Measurements from ENCODE around the gene SFI1. TPM values are rescaled to one million over a fixed set of nuclear protein-coding genes. Genes with fewer than 3 reads are reported as not detected.
"Not testable (repeated sequence)": the region's sequence is repeated elsewhere in the genome, so short reads cannot be mapped to it uniquely, and the experiment has no call there.

SFI1 gene
- total and polyA plus RNA-seq, 7 donors = 6.5 to 40.9 (median 17.5) TPM

DNA sequence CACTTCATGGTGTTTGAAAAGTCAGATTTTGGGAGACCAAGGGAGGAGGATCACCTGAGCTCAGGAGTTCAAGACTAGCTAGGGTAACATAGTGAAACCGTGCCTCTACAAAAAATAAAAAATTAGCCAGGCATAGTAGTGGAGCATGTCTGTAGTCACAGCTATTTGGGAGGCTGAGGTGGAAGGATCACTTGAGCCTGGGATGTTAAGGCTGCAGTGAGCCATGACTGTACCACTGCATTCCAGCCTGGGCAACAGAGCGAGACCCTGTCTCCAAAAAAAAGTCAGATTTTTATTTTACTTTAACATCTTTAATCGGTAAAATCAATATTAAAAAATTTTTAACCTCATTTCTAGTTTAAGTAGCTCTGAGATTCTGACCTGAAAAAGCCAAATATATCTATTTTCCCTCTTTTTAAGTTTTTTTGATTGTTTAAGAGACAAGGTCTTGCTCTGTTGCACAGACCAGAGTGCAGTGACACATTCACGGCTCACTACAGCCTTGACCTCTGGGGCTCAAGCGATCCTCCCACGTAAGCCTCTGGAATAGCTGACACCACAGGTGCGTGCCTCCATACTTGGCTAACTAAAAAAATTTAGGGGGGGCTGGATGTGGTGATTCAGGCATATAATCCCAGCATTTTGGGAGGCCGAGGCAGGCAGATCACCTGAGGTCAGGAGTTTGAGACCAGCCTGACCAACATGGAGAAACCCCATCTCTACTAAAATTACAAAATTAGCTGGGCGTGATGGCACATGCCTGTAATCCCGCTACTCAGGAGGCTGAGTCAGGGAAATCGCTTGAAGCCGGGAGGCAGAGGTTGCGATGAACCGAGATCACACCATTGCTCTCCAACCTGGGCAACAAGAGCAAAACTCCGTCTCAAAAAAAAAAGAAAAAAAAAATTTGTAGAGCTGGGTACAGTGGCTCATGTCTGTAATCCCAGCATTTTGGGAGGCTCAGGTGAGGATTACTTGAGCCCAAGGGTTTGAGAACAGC, 48.4 kb downstream of the SFI1 start:
- TF ChIP-seq POLR2A (IDR thresholded peaks at IDR 0.05) = no peak
- no peak for TF ChIP-seq POLR2AphosphoS5 (IDR thresholded peaks at IDR 0.05)
- TF ChIP-seq EP300 (IDR thresholded peaks at IDR 0.05) = no peak
- TF ChIP-seq CTCF (IDR thresholded peaks at IDR 0.05) = no peak
- intact Hi-C loops (cut with DNase I) = loop anchor here (10.0 kb wide), 1 partner anchor 60 kb away; the partner anchor contains the start of gene EIF4ENIF1
- WGBS, 2 donors = 95 to 96% methylated on average over 15 of the region's 15 CpGs

DNA sequence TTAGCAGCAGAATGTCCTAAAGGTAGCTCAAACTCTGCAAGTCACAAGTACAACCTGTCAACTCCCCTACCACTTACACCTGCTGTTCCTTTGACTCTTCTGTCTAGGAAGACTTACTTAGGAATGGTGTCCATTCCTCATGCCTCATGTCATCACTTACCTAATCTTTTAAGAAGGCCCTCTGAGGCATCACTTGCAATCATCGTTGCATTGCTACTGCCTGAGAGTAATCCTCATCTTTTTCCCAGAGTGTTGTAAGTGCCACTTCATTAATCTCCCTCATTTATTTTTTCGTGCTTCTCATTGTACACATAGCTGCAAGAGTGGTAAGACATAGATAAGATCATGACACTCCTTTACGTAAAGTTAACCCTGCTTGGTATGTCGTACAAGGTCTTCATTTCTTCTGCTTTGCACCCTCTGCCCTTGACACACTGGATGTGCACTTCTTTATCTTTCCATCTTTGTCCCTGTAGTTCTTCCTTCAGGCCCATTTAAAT, 54.6 kb downstream of the SFI1 start:
- TF ChIP-seq EP300 (IDR thresholded peaks at IDR 0.05) (no peak), CTCF (IDR thresholded peaks at IDR 0.05) (no peak), POLR2AphosphoS5 (IDR thresholded peaks at IDR 0.05) (no peak), POLR2A (IDR thresholded peaks at IDR 0.05) (no peak)
- Histone ChIP-seq H3K4me1 (no peaks in the 10 kb centered on the region), H3K27me3 (no peaks in the 10 kb centered on the region), H3K4me3 (no peak overlapping the region), H3K36me3 (peaks cover 0 to 37% (median 7%) of the 10 kb centered on the region in 4 donors), H3K27ac (no peak overlapping the region), H3K9me3 (no peaks in the 10 kb centered on the region)
- no peak for DNase-seq
- WGBS, 2 donors = 89 to 90% methylated on average over 4 of the region's 4 CpGs
- intact Hi-C loops (cut with DNase I) = no loop called here

More for the DNA sequence above, 48.4 kb downstream of the SFI1 start:
- H3K27ac ChIP-seq = no peak overlapping the region
- no peak overlapping the region for H3K4me3 ChIP-seq
- H3K27me3 ChIP-seq = no peaks in the 10 kb centered on the region
- H3K36me3 ChIP-seq = peaks cover 0 to 15% (median 0%) of the 10 kb centered on the region in 4 donors
- no peaks in the 10 kb centered on the region for H3K4me1 ChIP-seq
- DNase-seq = no peak
- H3K9me3 ChIP-seq = no peaks in the 10 kb centered on the region

GRCh38 chr22:31556627-31557203, 60.4 kb downstream of the SFI1 start:
- intact Hi-C loops (cut with DNase I) = no loop called here
- 81% methylated on average over 9 of the region's 9 CpGs for WGBS, 2 donors

GRCh38 chr22:31558546-31558945, 62.2 kb downstream of the SFI1 start:
- 93% methylated on average over 9 of the region's 9 CpGs for WGBS, 2 donors
- H3K36me3 ChIP-seq; DNase-seq; H3K4me1 ChIP-seq; H3K9me3 ChIP-seq; H3K27ac ChIP-seq; intact Hi-C loops (cut with DNase I); H3K27me3 ChIP-seq; H3K4me3 ChIP-seq: not testable (repeated sequence)

More at GRCh38 chr22:31556627-31557203, 60.4 kb downstream of the SFI1 start:
- no peaks in the 10 kb centered on the region for H3K27me3 ChIP-seq
- H3K9me3 ChIP-seq = no peaks in the 10 kb centered on the region
- H3K27ac ChIP-seq = no peak overlapping the region
- H3K4me3 ChIP-seq = no peak overlapping the region
- H3K4me1 ChIP-seq = peaks cover 0 to 8% (median 5%) of the 10 kb centered on the region in 4 donors
- no peak for DNase-seq
- TF ChIP-seq POLR2AphosphoS5 (IDR thresholded peaks at IDR 0.05) (no peak), CTCF (IDR thresholded peaks at IDR 0.05) (peak in 3 of 4 experiments; percentile 41 to 62 (median 49))
- peaks cover 0 to 3% (median 0%) of the 10 kb centered on the region in 4 donors for H3K36me3 ChIP-seq
